ENCODE data around the gene GABRB2. TPM values are rescaled to one million over a fixed set of nuclear protein-coding genes. Genes with fewer than 3 reads are reported as not detected.

Gene GABRB2
- total RNA-seq, 4 donors from 2014 or later: 0.11 to 4.6 (median 1.3) TPM

DNA sequence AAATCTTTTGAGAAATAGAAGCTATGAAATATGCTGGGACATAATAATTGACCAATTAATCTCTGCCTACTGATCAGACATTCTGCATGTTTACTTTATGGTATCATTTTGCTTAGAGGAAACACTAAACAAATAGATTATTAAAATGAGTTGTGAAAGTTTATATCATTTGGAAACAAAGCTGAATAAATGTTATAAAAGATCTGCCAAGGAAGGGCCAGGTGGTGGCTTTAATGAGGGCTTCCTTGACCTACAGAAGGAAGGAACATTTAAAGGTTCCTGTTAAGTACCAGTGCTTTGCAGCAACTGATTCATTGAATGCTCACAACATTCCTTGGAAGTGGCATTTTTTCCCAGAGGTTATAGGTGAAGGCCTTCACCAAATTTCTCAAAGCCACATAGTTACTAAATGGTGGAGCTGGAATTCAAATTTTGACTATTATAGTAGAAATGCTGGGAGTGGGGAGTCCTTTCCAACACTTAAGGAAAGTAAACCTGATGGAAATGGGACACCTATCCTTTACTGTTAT, 250.7 kb downstream of the GABRB2 start:
- no peak overlapping the region for H3K27ac ChIP-seq
- H3K27me3 ChIP-seq: no peaks in the 10 kb centered on the region
- TF ChIP-seq POLR2A (IDR thresholded peaks at IDR 0.05): no peak
- no peak for TF ChIP-seq CTCF (IDR thresholded peaks at IDR 0.05)
- no peaks in the 10 kb centered on the region for H3K4me1 ChIP-seq
- intact Hi-C loops (cut with DNase I): no loop called here
- no peak overlapping the region for H3K4me3 ChIP-seq (replicated peaks in 1 of 3)
- no peaks in the 10 kb centered on the region for H3K9me3 ChIP-seq
- DNase-seq: no peak
- H3K36me3 ChIP-seq: no peaks in the 10 kb centered on the region

- intact Hi-C loops (cut with DNase I): no loop called here
- WGBS, 2 donors: 74 to 78% methylated on average over 3 of the region's 3 CpGs
Observed at GRCh38 chr5:161288071-161288470, 258.5 kb downstream of the GABRB2 start.

GRCh38 chr5:161287436-161287835, 259.1 kb downstream of the GABRB2 start:
- Histone ChIP-seq H3K27ac (no peak overlapping the region), H3K9me3 (no peaks in the 10 kb centered on the region), H3K4me3 (replicated peaks in 1 of 3) (no peak overlapping the region), H3K27me3 (no peaks in the 10 kb centered on the region), H3K4me1 (no peaks in the 10 kb centered on the region), H3K36me3 (no peaks in the 10 kb centered on the region)
- TF ChIP-seq POLR2A (IDR thresholded peaks at IDR 0.05) (no peak), CTCF (IDR thresholded peaks at IDR 0.05) (no peak)
- intact Hi-C loops (cut with DNase I): no loop called here
- 74 to 80% methylated on average over 1 of the region's 1 CpG for WGBS, 2 donors
- no peak for DNase-seq

More at GRCh38 chr5:161288071-161288470, 258.5 kb downstream of the GABRB2 start:
- Histone ChIP-seq H3K4me3 (replicated peaks in 1 of 3) (no peak overlapping the region), H3K36me3 (no peaks in the 10 kb centered on the region), H3K27ac (no peak overlapping the region), H3K27me3 (no peaks in the 10 kb centered on the region), H3K9me3 (no peaks in the 10 kb centered on the region), H3K4me1 (no peaks in the 10 kb centered on the region)
- DNase-seq: no peak
- no peak for TF ChIP-seq POLR2A (IDR thresholded peaks at IDR 0.05)
- TF ChIP-seq CTCF (IDR thresholded peaks at IDR 0.05): no peak

GRCh38 chr5:161286066-161286655, 260.4 kb downstream of the GABRB2 start:
- Histone ChIP-seq H3K4me3 (replicated peaks in 1 of 3) (no peak overlapping the region), H3K27ac (no peak overlapping the region), H3K4me1 (no peaks in the 10 kb centered on the region), H3K9me3 (no peaks in the 10 kb centered on the region), H3K36me3 (no peaks in the 10 kb centered on the region), H3K27me3 (no peaks in the 10 kb centered on the region)
- DNase-seq: no peak
- TF ChIP-seq POLR2A (IDR thresholded peaks at IDR 0.05): no peak
- no peak for TF ChIP-seq CTCF (IDR thresholded peaks at IDR 0.05)
- intact Hi-C loops (cut with DNase I): no loop called here
- WGBS, 2 donors: 88 to 93% methylated on average over 3 of the region's 3 CpGs

- Histone ChIP-seq H3K27me3 (no peaks in the 10 kb centered on the region), H3K36me3 (no peaks in the 10 kb centered on the region), H3K4me3 (replicated peaks in 1 of 3) (no peak overlapping the region), H3K9me3 (no peaks in the 10 kb centered on the region), H3K27ac (no peak overlapping the region), H3K4me1 (no peaks in the 10 kb centered on the region)
- WGBS, 2 donors: 82 to 88% methylated on average over 2 of the region's 2 CpGs
- no peak for DNase-seq
- intact Hi-C loops (cut with DNase I): no loop called here
- TF ChIP-seq CTCF (IDR thresholded peaks at IDR 0.05) (no peak), POLR2A (IDR thresholded peaks at IDR 0.05) (no peak)
Observed at GRCh38 chr5:161284445-161284844, 262.1 kb downstream of the GABRB2 start.
